Smooth muscle cell of the brain vasculature (primary cell): ENCODE data around the gene CHKB.

Source experiments
- DNase-seq: peaks from one replicate; pipeline ENCODE4 v3.0.0-alpha.2; 2012; ENCODE audit warnings: low read depth, low spot score

The CHKB gene

GRCh38 chr22:50531546-50531961 lies 51.1 kb downstream of the CHKB start:
- DNase-seq, result no peak

- DNase-seq, result no peak
Observed at GRCh38 chr22:50530877-50531545, 51.6 kb downstream of the CHKB start.

- DNase-seq, result no peak
Observed at GRCh38 chr22:50530580-50530876, 52.1 kb downstream of the CHKB start.

GRCh38 chr22:50529897-50530579 lies 52.6 kb downstream of the CHKB start, which contains the start of gene TYMP:
Gene TYMP, minus strand, starts transcription at chr22:50530012. Its CDS starts 303 bp downstream, at chr22:50529709.
- no peak for DNase-seq

- DNase-seq, result no peak
Observed at GRCh38 chr22:50529416-50529896, 53.2 kb downstream of the CHKB start.
